Hepatocyte (in vitro differentiated cells): ENCODE measurements around the gene CORO7.

ENCODE experiments used
- EZH2 ChIP-seq: fragments of 200-600 bp; sonication (generic); IDR thresholded peaks from 2 replicates; pipeline ENCODE4 v1.6.1; 2016; ENCODE audit warnings: antibody characterized with exemption, mild to moderate bottlenecking, borderline replicate concordance
- EZH2phosphoT487 ChIP-seq: fragments of 200-600 bp; sonication (generic); IDR thresholded peaks from one replicate; pipeline ENCODE4 v1.6.1; 2018; ENCODE audit warnings: antibody characterized with exemption, mild to moderate bottlenecking, low read depth, moderate library complexity; ENCODE audit not compliant: unreplicated experiment, severe bottlenecking
- TF ChIP-seq, protein P1 (sequence below): fragments of 200-600 bp; sonication (generic); IDR thresholded peaks from 2 replicates; pipeline ENCODE4 v1.5.1; 2016; ENCODE audit warnings: antibody characterized with exemption, mild to moderate bottlenecking; ENCODE audit not compliant: poor library complexity

DNA sequence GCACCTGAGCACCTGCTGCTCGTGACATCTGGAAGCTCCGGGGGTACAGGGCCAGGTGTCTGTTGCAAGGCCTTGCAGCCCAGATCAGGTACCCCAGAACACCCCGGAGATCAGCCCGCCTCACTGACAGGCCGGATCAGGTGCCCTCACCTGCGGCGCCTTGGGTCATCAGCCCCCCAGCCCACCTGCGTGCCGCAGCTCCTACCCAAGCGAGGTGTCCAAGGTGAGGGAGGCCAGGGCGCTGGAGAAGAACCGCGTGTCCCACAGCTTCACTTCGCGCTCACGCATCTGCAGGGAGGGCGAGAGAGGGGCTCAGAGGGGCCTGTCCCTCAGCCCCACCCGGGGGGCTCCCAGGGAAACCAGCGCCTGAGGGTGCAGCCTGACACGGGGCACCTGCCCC is 28.6 kb downstream of the CORO7 start:
- TF ChIP-seq, protein P1, sequence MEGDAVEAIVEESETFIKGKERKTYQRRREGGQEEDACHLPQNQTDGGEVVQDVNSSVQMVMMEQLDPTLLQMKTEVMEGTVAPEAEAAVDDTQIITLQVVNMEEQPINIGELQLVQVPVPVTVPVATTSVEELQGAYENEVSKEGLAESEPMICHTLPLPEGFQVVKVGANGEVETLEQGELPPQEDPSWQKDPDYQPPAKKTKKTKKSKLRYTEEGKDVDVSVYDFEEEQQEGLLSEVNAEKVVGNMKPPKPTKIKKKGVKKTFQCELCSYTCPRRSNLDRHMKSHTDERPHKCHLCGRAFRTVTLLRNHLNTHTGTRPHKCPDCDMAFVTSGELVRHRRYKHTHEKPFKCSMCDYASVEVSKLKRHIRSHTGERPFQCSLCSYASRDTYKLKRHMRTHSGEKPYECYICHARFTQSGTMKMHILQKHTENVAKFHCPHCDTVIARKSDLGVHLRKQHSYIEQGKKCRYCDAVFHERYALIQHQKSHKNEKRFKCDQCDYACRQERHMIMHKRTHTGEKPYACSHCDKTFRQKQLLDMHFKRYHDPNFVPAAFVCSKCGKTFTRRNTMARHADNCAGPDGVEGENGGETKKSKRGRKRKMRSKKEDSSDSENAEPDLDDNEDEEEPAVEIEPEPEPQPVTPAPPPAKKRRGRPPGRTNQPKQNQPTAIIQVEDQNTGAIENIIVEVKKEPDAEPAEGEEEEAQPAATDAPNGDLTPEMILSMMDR = no peak
- TF ChIP-seq EZH2phosphoT487 (no peak), EZH2 (no peak)
